HG02885 (cell line): ENCODE data around the gene FAM193B.

Experiments used
- ATAC-seq: cut with Tn5 transposase; IDR thresholded peaks from one replicate; pipeline ENCODE4 v1.9.1; 2021; ENCODE audit warnings: mild to moderate bottlenecking; ENCODE audit not compliant: unreplicated experiment, poor library complexity

Gene FAM193B

GRCh38 chr5:177519463-177520235 is 34.7 kb downstream of the FAM193B start:
- no peak for ATAC-seq

GRCh38 chr5:177516601-177517568 is 37.5 kb downstream of the FAM193B start, which contains the start of gene DDX41:
Gene DDX41, minus strand, starts transcription at chr5:177516961. Its CDS starts 16 bp downstream, at chr5:177516945.
- ATAC-seq: peak; percentile 82

- ATAC-seq: no peak
These were observed 38.8 kb downstream of the FAM193B start for GRCh38 chr5:177515580-177515979.

GRCh38 chr5:177514541-177514940 is 39.8 kb downstream of the FAM193B start:
- no peak for ATAC-seq

- no peak for ATAC-seq
These were observed 40.9 kb downstream of the FAM193B start for GRCh38 chr5:177513500-177513899.

- no peak for ATAC-seq
These were observed 41.5 kb downstream of the FAM193B start for GRCh38 chr5:177512736-177513380.

GRCh38 chr5:177511796-177512675 is 42.3 kb downstream of the FAM193B start:
- no peak for ATAC-seq

GRCh38 chr5:177511181-177511580 is 43.2 kb downstream of the FAM193B start:
- ATAC-seq: no peak

GRCh38 chr5:177510567-177511053 is 43.8 kb downstream of the FAM193B start:
- ATAC-seq: peak; percentile 41

GRCh38 chr5:177509991-177510566 is 44.3 kb downstream of the FAM193B start:
- ATAC-seq: peak; percentile 36

- peak; percentile 39 for ATAC-seq
These were observed 44.9 kb downstream of the FAM193B start, which contains the start of gene DOK3 for GRCh38 chr5:177509381-177509951. Gene DOK3, minus strand, starts transcription at chr5:177509826. Its CDS starts 286 bp downstream, at chr5:177509540.

- ATAC-seq: peak; percentile 40
These were observed 45.5 kb downstream of the FAM193B start for GRCh38 chr5:177508837-177509236.

- ATAC-seq: no peak
These were observed 46.1 kb downstream of the FAM193B start for GRCh38 chr5:177508221-177508611.

- ATAC-seq: no peak
These were observed 46.7 kb downstream of the FAM193B start for GRCh38 chr5:177507596-177508220.

GRCh38 chr5:177507165-177507564 is 47.2 kb downstream of the FAM193B start:
- ATAC-seq: no peak

- ATAC-seq: no peak
These were observed 49.3 kb downstream of the FAM193B start for GRCh38 chr5:177505075-177505474.

- no peak for ATAC-seq
These were observed 50.0 kb downstream of the FAM193B start for GRCh38 chr5:177504086-177505056.
